GM23248 (cell line): ENCODE results near the gene MYZAP. TPM values are rescaled to one million over a fixed set of nuclear protein-coding genes. Genes with fewer than 3 reads are reported as not detected.

Source experiments
- DNase-seq: peaks from one replicate; pipeline ENCODE4 v3.0.0-alpha.2; 2015
- H2AFZ ChIP-seq: fragments of 200-600 bp; sonication (generic); 2 replicates; pipeline ENCODE4 v1.6.1; 2016; ENCODE audit warnings: antibody characterized with exemption
- H3F3A ChIP-seq: fragments of 200-600 bp; sonication (generic); 2 replicates; pipeline ENCODE4 v1.6.1; 2016; ENCODE audit warnings: mild to moderate bottlenecking, antibody characterized with exemption, mixed run types; ENCODE audit not compliant: insufficient read depth
- H3K27ac ChIP-seq: fragments of 200-600 bp; sonication (generic); 2 replicates; pipeline ENCODE4 v1.5.1; 2016; ENCODE audit warnings: mild to moderate bottlenecking
- H3K27me3 ChIP-seq: fragments of 200-600 bp; sonication (generic); replicated peaks from 2 replicates; pipeline ENCODE4 v1.6.1; 2016; ENCODE audit warnings: mild to moderate bottlenecking; ENCODE audit not compliant: insufficient read depth
- H3K36me3 ChIP-seq: fragments of 200-600 bp; sonication (generic); 2 replicates; pipeline ENCODE4 v1.6.1; 2016; ENCODE audit warnings: low read depth, mild to moderate bottlenecking
- H3K4me1 ChIP-seq: fragments of 200-600 bp; sonication (generic); 2 replicates; pipeline ENCODE4 v1.6.1; 2016; ENCODE audit warnings: mild to moderate bottlenecking; ENCODE audit not compliant: insufficient read depth
- H3K4me2 ChIP-seq: fragments of 200-600 bp; sonication (generic); one replicate; pipeline ENCODE4 v1.6.1; 2016; ENCODE audit warnings: mild to moderate bottlenecking; ENCODE audit not compliant: unreplicated experiment
- H3K4me3 ChIP-seq: fragments of 200-600 bp; sonication (generic); 2 replicates; pipeline ENCODE4 v1.5.1; 2016; ENCODE audit warnings: mild to moderate bottlenecking
- H3K79me2 ChIP-seq: fragments of 200-600 bp; sonication (generic); 2 replicates; pipeline ENCODE4 v1.6.1; 2016; ENCODE audit warnings: mild to moderate bottlenecking; ENCODE audit not compliant: insufficient read depth
- H3K9ac ChIP-seq: fragments of 200-600 bp; sonication (generic); 2 replicates; pipeline ENCODE4 v1.6.1; 2016; ENCODE audit warnings: mild to moderate bottlenecking
- H3K9me2 ChIP-seq: fragments of 200-600 bp; sonication (generic); 2 replicates; pipeline ENCODE4 v1.6.1; 2016; ENCODE audit warnings: mixed run types, mild to moderate bottlenecking, moderate library complexity; ENCODE audit not compliant: insufficient read depth
- H3K9me3 ChIP-seq: fragments of 200-600 bp; sonication (generic); one replicate; pipeline ENCODE4 v1.6.1; 2017; ENCODE audit warnings: low read depth
- H4K20me1 ChIP-seq: fragments of 200-600 bp; sonication (generic); 2 replicates; pipeline ENCODE4 v1.6.0; 2016; ENCODE audit not compliant: insufficient read depth
- EZH2 ChIP-seq: fragments of 200-600 bp; sonication (generic); IDR thresholded peaks from 2 replicates; pipeline ENCODE4 v1.6.1; 2018; ENCODE audit warnings: antibody characterized with exemption, mild to moderate bottlenecking; ENCODE audit not compliant: insufficient read depth, poor library complexity, severe bottlenecking
- EZH2phosphoT487 ChIP-seq: fragments of 200-600 bp; sonication (generic); IDR thresholded peaks from 2 replicates; pipeline ENCODE4 v1.6.1; 2018; ENCODE audit warnings: antibody characterized with exemption, moderate library complexity, mild to moderate bottlenecking, low read depth; ENCODE audit not compliant: insufficient read depth
- WGBS, 2 experiments: methylation state at CpG; one replicate each; pipeline ENCODE4 v1.1.6; 2015 to 2017; ENCODE audit warnings: low lambda C conversion rate in 2 of 2, low coverage in 1 of 2; ENCODE audit errors: missing lambda C conversion rate in 2 of 2; 5-methylcytosine and 5-hydroxymethylcytosine counted together
- in situ Hi-C: fragments of 300-500 bp; cut with MboI; formaldehyde crosslinking; loops from 2 replicates; pipeline ENCODE4 v1.15.0; 2020
- polyA plus RNA-seq: library from polyadenylated mRNA; unstranded; fragments of >200 nt; fragmentation: Nextera tagmentation; extraction: Ambion mirVana; gene quantifications from 2 replicates; pipeline ENCODE4 v1.2.1, GENCODE V29; 2016
- total RNA-seq: library from RNA; depleted of rRNA; stranded (reverse); fragments of >200 nt; shearing (Covaris generic); gene quantifications from 2 replicates; pipeline ENCODE4 v1.2.3, GENCODE V29; 2014

The MYZAP gene
- total and polyA plus RNA-seq, 2 experiments from 2014 or later: 0.11 TPM; not detected in 1

DNA sequence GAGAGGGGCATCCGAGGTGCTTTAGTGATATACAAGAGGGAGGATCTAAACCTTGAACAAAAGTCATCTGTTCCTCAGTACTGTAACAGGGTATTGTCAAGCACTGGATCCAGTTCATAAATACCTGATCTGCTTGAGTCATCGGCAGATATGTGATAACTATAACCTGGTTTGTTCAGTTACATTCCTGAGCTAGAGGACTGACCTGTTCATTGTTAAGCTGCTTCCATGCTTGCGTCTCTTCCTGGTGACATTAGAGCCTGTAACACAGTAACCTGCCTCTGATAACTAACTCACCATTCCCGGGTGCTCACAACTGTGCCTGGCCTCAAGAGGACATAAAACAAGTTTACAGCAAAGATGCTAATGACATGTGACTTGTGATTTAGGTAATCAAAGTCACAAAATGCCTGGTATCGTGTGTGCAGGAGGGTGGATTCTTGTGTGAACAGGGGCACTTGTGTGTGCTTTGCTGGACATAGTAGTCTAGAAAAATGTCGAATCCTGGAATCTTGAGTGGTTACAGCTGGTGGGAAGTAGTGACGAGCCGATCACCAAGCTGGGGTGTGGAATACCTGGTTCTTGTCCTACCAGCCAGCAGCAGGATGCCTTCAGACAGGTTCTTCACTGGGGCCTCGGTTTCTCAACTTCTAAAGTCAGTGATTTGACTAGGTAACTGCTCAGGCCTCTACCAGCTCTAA is 83.9 kb downstream of the MYZAP start:
- Histone ChIP-seq H3K4me1 (peaks cover 20% of the 10 kb centered on the region), H3K9me3 (no peaks in the 10 kb centered on the region), H3F3A (peaks cover 4% of the 10 kb centered on the region; the same call in 1 of the 2 replicates), H3K9ac (no peak overlapping the region), H3K27ac (no peak overlapping the region), H2AFZ (no peak overlapping the region), H4K20me1 (no peaks in the 10 kb centered on the region), H3K79me2 (no peaks in the 10 kb centered on the region), H3K36me3 (no peaks in the 10 kb centered on the region), H3K4me3 (no peak overlapping the region), H3K4me2 (no peak overlapping the region), H3K27me3 (no peaks in the 10 kb centered on the region), H3K9me2 (no peaks in the 10 kb centered on the region)
- no peak for TF ChIP-seq EZH2
- TF ChIP-seq EZH2phosphoT487: no peak
- in situ Hi-C loops: no loop called here
- 88 to 91% methylated on average over 9 of the region's 9 CpGs for WGBS, 2 experiments
- no peak for DNase-seq

DNA sequence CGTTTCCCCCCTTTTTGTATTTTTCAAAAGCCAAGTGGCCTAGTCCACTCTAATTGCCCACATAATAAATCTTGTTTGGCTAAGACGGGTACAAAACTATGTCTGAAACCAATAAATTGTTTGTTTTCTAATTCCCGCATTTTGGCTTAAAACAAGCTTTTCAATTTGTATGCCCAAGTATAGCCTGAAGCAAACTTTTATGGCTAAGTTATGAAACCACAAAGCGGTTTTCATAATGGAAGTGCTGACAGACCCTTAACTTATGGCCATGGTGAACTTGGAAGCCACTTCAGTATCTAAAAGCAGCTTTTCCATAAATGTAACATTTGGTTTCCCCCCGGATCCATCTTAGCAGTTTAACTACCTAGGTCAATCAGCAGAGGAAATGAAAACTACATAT is 84.9 kb downstream of the MYZAP start:
- peaks cover 4% of the 10 kb centered on the region; the same call in 1 of the 2 replicates for H3F3A ChIP-seq
- H3K27ac ChIP-seq: no peak overlapping the region
- no peaks in the 10 kb centered on the region for H3K9me2 ChIP-seq
- no peak for DNase-seq
- in situ Hi-C loops: no loop called here
- WGBS, 2 experiments: 35 to 46% methylated on average over 5 of the region's 5 CpGs
- no peaks in the 10 kb centered on the region for H3K9me3 ChIP-seq
- TF ChIP-seq EZH2 (no peak), EZH2phosphoT487 (no peak)
- peak overlapping the region; percentile 7; the same call in 1 of the 2 replicates for H2AFZ ChIP-seq
- no peak overlapping the region for H3K9ac ChIP-seq
- H3K4me2 ChIP-seq: no peak overlapping the region
- H3K79me2 ChIP-seq: no peaks in the 10 kb centered on the region
- H4K20me1 ChIP-seq: no peaks in the 10 kb centered on the region
- peaks cover 20% of the 10 kb centered on the region for H3K4me1 ChIP-seq
- H3K36me3 ChIP-seq: no peaks in the 10 kb centered on the region
- no peaks in the 10 kb centered on the region for H3K27me3 ChIP-seq
- no peak overlapping the region for H3K4me3 ChIP-seq

DNA sequence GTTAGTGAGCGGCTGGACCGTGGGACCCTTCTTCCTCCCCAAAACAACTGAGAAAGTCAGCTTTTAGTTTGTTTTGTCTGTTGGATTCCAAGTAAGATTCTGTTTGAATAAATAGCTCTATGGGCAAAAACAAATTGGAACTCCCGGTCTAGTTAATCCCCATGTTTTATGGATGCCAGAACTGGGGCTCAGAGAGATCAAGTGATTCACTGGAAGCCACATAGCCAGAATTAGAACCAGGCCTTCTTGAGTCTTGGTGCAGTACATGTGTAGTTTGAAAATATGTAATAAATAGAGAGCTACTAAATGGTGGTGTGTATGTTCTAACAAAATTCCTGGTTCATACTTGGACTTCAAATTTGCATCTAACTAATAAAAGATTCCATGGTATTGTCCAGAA is 85.5 kb downstream of the MYZAP start:
- no peaks in the 10 kb centered on the region for H3K36me3 ChIP-seq
- DNase-seq: no peak
- TF ChIP-seq EZH2phosphoT487 (no peak), EZH2 (no peak)
- no peaks in the 10 kb centered on the region for H3K79me2 ChIP-seq
- no peaks in the 10 kb centered on the region for H4K20me1 ChIP-seq
- peak overlapping the region; percentile 7; the same call in 1 of the 2 replicates for H2AFZ ChIP-seq
- in situ Hi-C loops: no loop called here
- no peaks in the 10 kb centered on the region for H3K9me2 ChIP-seq
- no peaks in the 10 kb centered on the region for H3K9me3 ChIP-seq
- peaks cover 4% of the 10 kb centered on the region; the same call in 1 of the 2 replicates for H3F3A ChIP-seq
- H3K4me3 ChIP-seq: no peak overlapping the region
- H3K27ac ChIP-seq: no peak overlapping the region
- 47 to 49% methylated on average over 3 of the region's 3 CpGs for WGBS, 2 experiments
- H3K4me1 ChIP-seq: peaks cover 14% of the 10 kb centered on the region
- H3K4me2 ChIP-seq: no peak overlapping the region
- H3K27me3 ChIP-seq: no peaks in the 10 kb centered on the region
- no peak overlapping the region for H3K9ac ChIP-seq

DNA sequence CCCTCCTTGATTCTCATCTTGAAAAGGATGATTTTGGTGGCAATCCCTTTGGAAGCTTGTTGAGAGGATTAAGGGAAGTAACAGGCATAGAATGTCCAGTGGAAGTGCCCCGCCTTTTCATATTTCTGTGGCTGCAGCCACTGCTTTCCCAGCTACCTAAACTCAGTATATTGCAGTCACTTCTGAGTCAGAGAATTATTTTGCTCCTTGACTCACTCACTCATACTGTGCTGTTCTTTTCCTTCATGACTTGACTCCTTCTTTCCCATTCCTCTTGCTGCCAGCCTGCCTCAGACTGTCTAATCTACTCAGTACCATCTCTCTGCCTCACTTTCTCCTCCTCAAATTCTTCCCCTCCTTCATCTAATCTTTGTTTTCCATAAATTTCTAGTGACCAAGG is 88.3 kb downstream of the MYZAP start:
- Histone ChIP-seq H3K4me3 (peak overlapping the region; percentile 54), H3K9me2 (no peaks in the 10 kb centered on the region), H3K4me2 (peak overlapping the region; percentile 40), H3K36me3 (no peaks in the 10 kb centered on the region), H3F3A (peaks cover 4% of the 10 kb centered on the region; the same call in 1 of the 2 replicates), H2AFZ (peak overlapping the region; percentile 63), H3K27me3 (no peaks in the 10 kb centered on the region), H3K27ac (peak overlapping the region; percentile 72), H4K20me1 (no peaks in the 10 kb centered on the region), H3K79me2 (no peaks in the 10 kb centered on the region), H3K9ac (peak overlapping the region; percentile 42), H3K4me1 (peaks cover 14% of the 10 kb centered on the region), H3K9me3 (no peaks in the 10 kb centered on the region)
- TF ChIP-seq EZH2 (no peak), EZH2phosphoT487 (no peak)
- DNase-seq: peak; percentile 89
- in situ Hi-C loops: no loop called here
- 48 to 69% methylated on average over 1 of the region's 1 CpG for WGBS, 2 experiments
